GM12864 (cell line): ENCODE measurements around the gene LFNG.

Experiments
- DNase-seq: peaks from one replicate; pipeline ENCODE4 v3.0.0-alpha.2; 2011; ENCODE audit warnings: low read depth
- H3K4me3 ChIP-seq: 2 replicates; pipeline ENCODE4 v1.5.1; 2011; ENCODE audit warnings: mild to moderate bottlenecking, low read depth, low read length, control low read depth
- TF ChIP-seq, protein P1 (sequence below): IDR thresholded peaks from 2 replicates; pipeline ENCODE4 v1.5.1; 2011; ENCODE audit warnings: low read depth, mild to moderate bottlenecking, moderate library complexity, low read length, control low read depth, inconsistent platforms; ENCODE audit errors: missing control alignments

The LFNG gene

DNA sequence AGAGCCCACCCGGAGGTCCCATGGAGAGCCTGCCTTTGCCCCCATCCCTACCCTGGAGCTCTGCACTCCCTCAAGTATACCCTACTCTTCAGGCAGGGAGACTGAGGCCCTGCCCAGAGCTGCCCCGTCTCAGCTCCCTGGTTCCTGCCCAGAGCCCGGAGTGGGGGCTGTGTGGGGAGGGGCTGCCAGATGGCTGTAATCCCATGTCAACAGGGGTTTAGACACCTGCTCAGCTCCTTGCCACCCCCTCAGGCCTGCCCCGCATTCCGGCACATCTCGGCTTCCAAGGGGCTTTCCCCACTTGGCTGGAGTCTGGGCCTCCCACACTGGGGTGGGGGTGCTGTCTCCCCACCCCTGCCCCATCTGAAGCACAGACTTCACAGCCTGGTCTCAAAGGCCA, 20.9 kb upstream of the LFNG start:
- DNase-seq = no peak
- no peak overlapping the region for H3K4me3 ChIP-seq
- TF ChIP-seq, protein P1, sequence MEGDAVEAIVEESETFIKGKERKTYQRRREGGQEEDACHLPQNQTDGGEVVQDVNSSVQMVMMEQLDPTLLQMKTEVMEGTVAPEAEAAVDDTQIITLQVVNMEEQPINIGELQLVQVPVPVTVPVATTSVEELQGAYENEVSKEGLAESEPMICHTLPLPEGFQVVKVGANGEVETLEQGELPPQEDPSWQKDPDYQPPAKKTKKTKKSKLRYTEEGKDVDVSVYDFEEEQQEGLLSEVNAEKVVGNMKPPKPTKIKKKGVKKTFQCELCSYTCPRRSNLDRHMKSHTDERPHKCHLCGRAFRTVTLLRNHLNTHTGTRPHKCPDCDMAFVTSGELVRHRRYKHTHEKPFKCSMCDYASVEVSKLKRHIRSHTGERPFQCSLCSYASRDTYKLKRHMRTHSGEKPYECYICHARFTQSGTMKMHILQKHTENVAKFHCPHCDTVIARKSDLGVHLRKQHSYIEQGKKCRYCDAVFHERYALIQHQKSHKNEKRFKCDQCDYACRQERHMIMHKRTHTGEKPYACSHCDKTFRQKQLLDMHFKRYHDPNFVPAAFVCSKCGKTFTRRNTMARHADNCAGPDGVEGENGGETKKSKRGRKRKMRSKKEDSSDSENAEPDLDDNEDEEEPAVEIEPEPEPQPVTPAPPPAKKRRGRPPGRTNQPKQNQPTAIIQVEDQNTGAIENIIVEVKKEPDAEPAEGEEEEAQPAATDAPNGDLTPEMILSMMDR = no peak

DNA sequence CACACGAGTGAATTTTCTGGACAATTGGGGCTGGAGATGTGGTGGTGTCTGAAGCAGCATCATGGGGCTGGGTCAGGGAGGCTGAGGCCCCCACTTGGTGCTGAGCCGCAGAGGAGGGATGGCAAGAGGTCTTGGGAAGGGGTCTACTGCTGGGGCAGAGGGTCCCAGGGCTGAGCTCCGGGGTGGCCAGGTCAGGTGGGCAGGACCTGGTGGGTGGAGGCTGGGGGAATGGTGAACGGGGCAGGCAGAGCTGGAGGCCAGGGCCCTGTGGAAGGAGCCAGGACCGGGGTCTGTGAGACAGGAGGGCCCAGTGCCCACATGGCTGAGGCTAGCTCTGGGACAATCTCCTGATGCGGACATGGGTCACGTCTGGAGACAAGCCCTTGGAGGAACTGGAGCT, 20.4 kb upstream of the LFNG start:
- no peak for DNase-seq
- no peak overlapping the region for H3K4me3 ChIP-seq
- TF ChIP-seq, protein P1 = no peak

DNA sequence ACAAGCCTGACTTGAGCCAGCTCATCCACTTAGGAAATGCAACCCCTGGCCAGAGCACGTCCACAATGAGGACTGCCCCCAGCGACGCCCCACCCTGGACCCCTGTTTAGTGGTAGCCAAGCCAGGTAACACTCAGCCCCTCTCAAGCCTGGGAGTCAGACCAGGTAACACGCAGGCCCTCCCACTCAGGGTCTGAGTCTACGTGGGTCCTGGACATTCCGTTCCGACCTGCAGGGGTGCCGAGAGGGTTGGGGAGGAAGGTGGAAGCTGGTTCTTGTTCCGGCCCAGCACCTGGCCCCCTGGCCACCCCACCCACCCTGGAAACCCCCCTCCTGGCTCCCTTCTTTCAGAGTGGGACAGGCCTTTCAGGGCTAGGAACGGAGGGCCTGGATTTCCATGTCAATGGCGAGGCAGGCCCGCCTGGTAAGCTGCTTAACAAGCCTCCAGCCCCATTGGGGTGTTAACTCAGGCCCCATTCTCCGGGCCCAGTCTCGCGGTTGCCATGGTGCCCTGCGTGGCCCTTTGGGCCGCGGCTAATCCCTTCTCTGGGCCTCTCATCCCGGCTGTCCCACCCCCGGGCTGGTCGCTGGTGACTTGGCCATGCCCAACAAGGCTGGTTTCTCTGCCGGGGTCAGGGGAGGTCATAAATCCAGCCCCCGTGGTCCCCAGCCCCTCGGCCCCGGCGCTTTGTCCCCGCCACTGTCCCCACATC, 19.7 kb upstream of the LFNG start:
- TF ChIP-seq, protein P1 = no peak
- no peak for DNase-seq
- H3K4me3 ChIP-seq = no peak overlapping the region

DNA sequence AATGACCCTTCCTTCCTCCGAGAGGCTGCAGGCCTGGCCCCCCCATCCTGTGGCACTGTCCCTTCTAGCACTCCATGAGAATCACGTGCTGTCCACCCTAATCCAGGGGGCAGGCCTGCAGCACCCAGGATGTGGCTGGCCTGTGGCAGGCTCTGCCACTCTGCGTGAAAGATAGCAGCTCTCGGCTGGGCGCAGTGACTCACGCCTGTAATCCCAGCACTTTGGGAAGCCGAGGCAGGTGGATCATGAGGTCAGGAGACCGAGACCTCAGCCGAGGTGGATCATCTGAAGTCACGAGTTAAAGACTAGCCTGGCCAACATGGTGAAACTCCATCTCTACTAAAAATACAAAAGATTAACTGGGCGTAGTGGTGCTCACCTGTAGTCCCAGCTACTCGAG, 18.9 kb upstream of the LFNG start:
- no peak for DNase-seq
- H3K4me3 ChIP-seq = no peak overlapping the region
- TF ChIP-seq, protein P1 = no peak

DNA sequence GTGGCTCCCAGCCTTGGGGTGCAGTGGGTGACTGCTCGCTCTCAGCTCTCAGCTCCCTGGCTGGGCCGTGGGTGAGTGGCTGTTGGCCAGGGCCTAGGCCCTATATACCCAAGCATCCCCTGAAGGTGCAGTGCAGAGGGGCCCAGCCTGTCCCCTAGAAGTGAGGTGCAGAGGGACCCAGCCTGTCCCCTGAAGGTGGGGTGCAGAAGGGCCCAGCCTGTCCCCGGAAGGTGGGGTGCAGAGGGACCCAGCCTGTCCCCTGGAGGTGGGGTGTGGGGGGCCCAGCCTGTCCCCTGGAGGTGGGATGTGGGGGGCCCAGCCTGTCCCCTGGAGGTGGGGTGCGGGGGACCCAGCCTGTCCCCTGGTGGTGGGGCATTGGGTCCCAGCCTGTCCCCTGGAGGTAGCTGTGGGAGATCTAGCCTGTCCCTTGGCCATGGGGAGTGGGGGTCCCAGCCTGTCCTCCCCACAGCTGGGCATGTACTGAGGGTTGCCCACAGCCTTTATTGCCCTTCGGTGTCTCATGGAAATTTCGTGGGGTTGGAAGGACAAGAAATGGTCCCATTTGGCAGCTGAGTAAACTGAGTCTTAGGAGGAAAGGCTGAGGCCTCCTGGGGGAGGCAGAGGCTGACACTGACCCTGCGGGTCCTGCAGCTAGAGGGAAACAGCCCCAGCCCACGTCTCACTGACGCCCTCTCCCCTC, 17.5 kb upstream of the LFNG start:
- no peak for DNase-seq
- TF ChIP-seq, protein P1 = peak; percentile 3
- no peak overlapping the region for H3K4me3 ChIP-seq

DNA sequence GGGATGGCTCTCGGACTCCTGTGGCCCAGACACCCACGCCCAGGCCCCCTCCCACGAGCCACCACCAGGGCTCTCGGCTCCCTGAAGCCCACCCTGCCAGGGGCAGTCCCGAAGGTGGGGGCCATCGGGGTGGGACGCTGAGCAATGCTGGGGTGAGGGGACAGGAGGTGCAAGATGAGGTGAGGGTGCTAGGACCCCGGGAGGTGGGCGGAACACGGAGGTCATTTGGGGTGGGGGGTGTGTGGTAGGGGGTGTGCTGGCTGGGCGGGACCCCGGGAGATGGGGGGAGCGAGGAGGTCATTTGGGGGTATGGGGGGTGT, 17.0 kb upstream of the LFNG start:
- TF ChIP-seq, protein P1 = no peak
- H3K4me3 ChIP-seq = no peak overlapping the region
- no peak for DNase-seq
